Measurements from ENCODE around the gene UBE2O.

GRCh38 chr17:76478730-76479514, 26.0 kb upstream of the UBE2O start:
- TF ChIP-seq CTCF (IDR thresholded peaks at IDR 0.05; ENCODE audit: low read length) (no peak), EZH2 (IDR thresholded peaks at IDR 0.05; ENCODE audit: borderline replicate concordance, low read length) (no peak)

All from OCI-LY1 (cell line).